ENCODE results near the gene THSD7A. TPM values are rescaled to one million over a fixed set of nuclear protein-coding genes. Genes with fewer than 3 reads are reported as not detected.

The THSD7A gene
- total RNA-seq, 2 donors from 2014 or later, result 2.0 to 2.4 TPM

DNA sequence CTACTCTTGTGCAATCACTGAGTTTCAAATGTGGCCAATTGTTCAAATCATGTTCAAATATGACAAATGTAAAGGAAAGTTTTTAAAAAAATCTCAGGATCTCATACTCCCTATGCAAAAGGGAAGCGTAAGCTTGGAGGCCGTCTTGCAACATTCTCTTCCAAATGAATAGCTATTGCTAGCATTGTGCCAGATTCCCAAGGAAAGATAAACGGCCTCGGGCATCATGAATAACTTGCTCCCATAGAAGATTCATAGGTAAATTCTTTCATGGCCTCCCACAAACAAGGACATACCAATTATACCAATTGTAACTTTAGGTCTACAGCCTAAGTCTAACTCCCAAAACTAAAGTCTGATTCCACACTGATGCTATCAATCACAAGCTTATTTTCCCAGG is 416.9 kb downstream of the THSD7A start:
- no peak for DNase-seq
- intact Hi-C loops (cut with DNase I), result no loop called here
- no peak for ATAC-seq

DNA sequence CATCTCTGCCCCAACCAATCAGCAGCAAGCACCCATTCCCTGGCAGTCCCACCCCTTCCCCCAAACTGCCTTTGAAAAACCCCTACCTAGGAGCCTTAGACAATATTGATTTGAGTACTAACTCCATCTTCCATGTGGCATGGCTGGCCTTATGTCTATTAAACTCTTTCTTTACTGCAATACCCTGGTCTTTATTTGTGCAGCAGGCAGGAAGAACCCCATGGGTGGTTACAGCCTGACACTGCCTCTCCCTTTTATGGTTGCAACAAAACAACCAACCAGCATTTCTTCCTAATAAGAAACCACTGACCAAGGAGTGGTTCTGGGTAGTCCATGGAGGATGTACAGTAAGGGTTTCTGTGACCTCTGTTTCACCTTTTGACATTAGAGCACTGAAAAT is 418.1 kb downstream of the THSD7A start:
- intact Hi-C loops (cut with DNase I), result no loop called here
- ATAC-seq (no peak), DNase-seq (no peak)

DNA sequence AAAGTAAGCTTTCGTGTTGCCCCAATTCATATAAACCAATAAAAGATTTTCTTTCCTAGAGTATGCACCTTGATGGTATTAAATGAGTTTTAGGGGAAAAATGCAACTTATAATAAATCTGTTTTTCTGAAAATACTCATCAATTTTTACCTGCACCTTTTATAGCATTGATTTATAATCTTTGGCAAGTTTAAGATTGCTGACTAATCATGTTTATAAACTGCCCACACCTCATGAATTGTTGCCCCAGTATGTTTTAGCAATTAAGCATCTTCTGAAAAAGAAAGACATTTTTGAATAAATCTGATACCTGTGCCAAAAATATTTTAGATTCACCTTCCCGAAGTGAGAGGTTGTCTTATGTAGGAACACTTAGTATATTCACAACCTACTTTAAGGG is 420.0 kb downstream of the THSD7A start:
- no peak for ATAC-seq
- intact Hi-C loops (cut with DNase I), result no loop called here

DNA sequence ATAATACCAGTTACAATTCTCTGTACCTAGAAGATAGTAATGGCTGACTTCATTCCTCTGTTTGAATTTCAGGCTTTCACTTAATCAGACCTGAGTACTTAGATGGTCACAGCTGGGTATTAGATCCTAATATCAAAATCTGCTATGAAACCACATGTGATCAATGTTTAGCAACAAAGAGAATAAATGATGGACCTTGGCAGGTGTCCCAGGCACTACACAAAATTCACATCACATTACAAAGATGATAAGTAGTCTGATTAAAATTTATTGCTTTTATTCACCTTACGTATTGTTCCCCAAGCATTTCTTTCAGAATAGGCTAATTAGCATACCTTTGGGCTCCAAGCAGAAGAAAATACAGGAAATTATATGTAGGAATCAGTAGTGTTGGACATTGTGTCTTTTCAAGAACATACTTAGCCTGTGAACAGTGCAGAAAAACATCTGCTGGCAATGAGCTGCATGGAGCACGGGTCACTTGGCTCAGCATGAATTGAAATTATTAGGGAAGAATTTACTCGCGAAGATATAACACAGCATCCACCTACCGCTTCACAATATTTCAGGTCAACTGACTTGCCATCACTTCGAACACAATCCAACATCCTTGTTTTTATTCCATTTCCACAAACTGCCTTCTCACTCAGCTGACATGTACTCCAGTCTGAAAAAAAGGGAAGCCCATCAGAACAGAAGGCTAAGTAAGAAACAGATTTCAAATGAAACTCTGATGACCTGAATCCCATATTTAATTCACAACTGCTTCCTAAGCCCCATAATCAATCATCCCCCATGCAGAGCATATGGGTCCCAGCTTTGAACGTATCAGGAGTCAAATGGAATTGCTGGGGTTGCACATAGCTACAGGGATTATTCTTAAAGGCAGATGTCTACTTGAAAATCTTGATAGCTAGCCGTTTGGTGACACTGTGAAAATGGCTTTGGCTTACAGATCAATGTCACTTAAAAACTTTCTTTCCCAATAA is 421.0 kb downstream of the THSD7A start:
- DNase-seq (no peak), ATAC-seq (no peak)
- intact Hi-C loops (cut with DNase I), result no loop called here

More for the DNA sequence above, 420.0 kb downstream of the THSD7A start:
- DNase-seq, result no peak

- ATAC-seq, result no peak
- DNase-seq, result no peak
- intact Hi-C loops (cut with DNase I), result no loop called here
Measured at GRCh38 chr7:11404355-11404754, 427.6 kb downstream of the THSD7A start.

DNA sequence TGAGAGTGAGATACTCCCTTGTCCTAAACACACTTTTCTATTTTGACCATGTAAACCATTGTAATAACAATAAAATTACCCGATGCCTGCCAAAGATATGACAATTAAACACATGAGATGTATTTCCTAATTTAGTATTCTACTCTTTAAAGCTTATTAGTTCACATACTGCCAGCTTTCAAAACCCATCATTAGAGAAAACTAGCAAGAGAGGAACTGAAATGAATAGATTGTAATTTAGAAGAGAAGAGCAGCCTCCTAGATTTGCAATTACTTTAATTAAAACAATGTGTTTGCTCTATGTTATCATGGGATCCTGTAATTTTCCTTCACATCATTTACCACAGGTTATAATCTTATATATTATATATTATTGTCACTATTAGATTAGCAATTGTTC is 428.2 kb downstream of the THSD7A start:
- DNase-seq (no peak), ATAC-seq (no peak)
- intact Hi-C loops (cut with DNase I), result no loop called here

DNA sequence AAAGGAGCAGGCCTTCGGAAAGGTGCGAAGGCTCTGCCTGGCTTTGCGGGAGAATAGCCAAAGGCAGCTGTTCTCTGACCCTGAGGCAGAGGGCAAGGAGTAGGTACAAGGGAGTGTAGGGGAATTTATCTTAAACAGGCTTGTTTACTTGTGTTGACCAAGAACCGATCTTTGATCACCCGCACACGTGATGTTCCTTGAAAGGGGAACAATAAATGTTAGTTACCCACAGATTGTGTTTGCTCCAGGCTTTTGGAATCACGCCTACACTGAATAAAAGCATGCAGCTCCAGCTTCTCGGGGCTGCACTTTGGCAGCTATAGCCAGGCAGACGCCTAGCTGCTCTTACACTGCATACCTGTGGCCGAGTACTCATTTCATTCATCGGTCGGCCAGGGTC is 437.6 kb downstream of the THSD7A start:
- ATAC-seq (no peak), DNase-seq (no peak)
- intact Hi-C loops (cut with DNase I), result no loop called here

DNA sequence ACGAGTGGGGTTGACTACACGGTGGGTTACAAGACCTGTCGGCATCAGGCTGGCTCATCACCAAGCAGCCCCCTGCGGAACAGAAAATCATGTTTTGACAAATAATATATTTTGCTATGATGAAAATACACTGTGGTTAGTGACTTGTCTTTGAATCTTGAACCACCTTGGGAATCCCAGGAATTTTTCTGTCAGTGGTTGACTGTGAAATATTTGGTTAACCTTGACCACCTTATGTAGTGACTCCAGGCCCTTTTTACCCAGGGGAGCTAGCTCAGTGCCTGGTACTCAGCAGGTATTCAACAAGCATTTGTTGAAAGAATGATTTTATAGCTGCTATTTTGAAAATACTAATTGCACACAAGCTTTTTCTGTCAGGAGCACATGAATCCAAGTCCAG is 452.4 kb downstream of the THSD7A start:
- ATAC-seq (no peak), DNase-seq (no peak)
- intact Hi-C loops (cut with DNase I), result no loop called here

DNA sequence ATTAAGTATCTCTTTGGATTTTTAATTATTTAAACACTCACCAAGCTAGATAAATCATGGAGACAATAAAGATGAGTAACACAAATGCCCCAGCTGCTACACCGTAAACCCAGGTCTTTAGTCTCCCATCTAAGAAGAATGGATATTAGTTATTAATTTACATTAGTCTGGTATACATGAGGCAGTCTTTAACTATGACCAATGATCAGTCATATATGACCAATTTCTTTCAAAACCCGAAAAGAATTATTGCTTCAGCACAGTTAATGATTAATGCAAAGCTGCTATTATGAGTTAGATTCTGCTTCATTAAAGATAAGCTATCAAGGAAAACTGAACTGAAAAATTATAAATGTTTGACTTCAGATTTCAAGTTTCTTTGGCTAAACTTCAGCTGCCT is 455.5 kb downstream of the THSD7A start:
- no peak for DNase-seq
- no peak for ATAC-seq
- intact Hi-C loops (cut with DNase I), result no loop called here

GRCh38 chr7:11374629-11375028 is 457.4 kb downstream of the THSD7A start:
- intact Hi-C loops (cut with DNase I), result no loop called here
- DNase-seq, result no peak

DNA sequence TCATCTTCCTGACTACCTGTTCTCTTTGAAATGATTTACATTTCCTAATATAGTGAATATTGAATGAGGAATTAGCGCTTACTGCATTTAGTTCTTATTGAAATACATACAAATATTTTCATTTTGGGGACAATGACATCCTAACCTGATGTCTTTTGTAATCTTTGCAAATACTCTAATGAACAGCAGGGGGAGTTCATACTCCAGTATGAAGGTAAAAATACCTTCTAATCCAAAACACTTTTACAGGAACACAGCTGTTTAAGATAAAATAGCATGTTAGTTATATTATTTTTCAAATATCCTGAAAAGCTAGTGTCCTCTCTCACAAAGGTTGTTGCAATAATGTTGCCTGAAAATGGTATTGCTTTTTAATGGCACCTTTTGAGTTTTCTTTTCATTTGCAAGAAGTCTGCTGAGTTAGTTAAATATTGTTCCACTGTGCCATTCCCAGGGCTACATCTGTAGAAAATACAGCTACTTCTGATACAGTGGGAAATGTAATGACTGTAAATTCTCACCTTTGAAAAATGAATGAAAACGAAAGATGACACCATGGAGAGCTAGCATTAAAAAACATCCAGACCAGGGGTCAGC is 458.4 kb downstream of the THSD7A start:
- ATAC-seq, result no peak
- no peak for DNase-seq
- intact Hi-C loops (cut with DNase I), result no loop called here

More at GRCh38 chr7:11374629-11375028, 457.4 kb downstream of the THSD7A start:
- ATAC-seq, result no peak

GRCh38 chr7:11369696-11370095 is 462.3 kb downstream of the THSD7A start:
- intact Hi-C loops (cut with DNase I), result no loop called here
- DNase-seq, result no peak
- ATAC-seq, result no peak

DNA sequence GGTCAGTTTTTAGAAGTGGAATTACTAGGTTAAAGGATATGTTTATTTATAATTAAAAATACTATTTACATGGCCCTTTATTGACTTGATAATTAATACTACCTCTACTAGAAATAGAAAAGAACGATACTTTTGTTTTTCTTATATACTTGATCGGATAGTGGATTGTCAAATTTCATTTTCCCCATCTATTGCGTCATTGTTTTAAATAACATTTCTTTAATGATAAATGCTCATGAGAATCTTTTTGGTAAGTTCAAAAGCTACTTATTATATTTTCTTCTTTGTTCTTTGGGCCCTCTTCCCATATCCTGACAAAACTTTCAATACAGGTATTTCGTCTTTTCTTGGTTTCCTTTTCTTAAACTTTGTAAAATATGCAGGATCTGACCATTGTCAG is 465.9 kb downstream of the THSD7A start:
- intact Hi-C loops (cut with DNase I), result no loop called here

DNA sequence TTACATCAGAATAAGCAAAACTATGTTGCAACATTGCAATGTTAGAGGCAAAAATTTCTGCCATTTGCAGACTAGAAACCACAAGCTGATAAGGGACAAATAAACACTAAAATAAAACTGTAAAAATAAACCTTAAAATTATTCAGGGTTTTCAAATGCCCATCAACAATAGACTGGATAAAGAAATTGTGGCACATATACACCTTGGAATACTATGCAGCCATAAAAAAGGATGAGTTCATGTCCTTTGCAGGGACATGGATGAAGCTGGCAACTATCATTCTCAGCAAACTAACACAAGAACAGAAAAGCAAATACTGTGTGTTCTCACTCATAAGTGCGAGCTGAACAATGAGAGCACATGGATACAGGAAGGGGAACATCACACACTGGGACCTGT is 473.4 kb downstream of the THSD7A start:
- DNase-seq (no peak), ATAC-seq (no peak)
- intact Hi-C loops (cut with DNase I), result no loop called here

More for the DNA sequence above, 465.9 kb downstream of the THSD7A start:
- DNase-seq (no peak), ATAC-seq (no peak)

- ATAC-seq (no peak), DNase-seq (no peak)
- intact Hi-C loops (cut with DNase I), result no loop called here
Measured at GRCh38 chr7:11355399-11356005, 476.5 kb downstream of the THSD7A start.

- intact Hi-C loops (cut with DNase I), result no loop called here
- no peak for DNase-seq
- ATAC-seq, result no peak
Measured at GRCh38 chr7:11346302-11346701, 485.7 kb downstream of the THSD7A start.

DNA sequence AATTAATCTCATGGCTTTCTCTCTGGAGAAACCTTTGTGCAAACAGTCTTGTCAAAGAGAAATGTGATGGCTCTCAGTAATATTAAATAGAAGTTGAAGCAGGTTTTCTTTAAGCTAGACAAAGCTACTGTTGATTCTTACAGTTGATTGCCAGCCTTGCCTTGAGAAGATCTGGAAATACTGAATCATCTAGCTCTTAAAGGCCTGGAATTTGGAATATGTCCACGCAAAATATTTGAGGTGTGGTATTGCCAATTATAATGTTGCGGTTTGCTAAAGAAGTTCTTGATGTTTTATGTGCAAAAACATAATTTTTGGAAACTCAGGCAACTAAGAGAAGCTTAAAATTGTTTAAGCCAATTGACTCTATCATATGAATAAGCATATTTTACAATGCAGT is 486.4 kb downstream of the THSD7A start:
- intact Hi-C loops (cut with DNase I), result no loop called here
- no peak for ATAC-seq
- no peak for DNase-seq

GRCh38 chr7:11343818-11344413 is 488.1 kb downstream of the THSD7A start:
- ATAC-seq, result no peak
- intact Hi-C loops (cut with DNase I), result no loop called here
- DNase-seq, result no peak

DNA sequence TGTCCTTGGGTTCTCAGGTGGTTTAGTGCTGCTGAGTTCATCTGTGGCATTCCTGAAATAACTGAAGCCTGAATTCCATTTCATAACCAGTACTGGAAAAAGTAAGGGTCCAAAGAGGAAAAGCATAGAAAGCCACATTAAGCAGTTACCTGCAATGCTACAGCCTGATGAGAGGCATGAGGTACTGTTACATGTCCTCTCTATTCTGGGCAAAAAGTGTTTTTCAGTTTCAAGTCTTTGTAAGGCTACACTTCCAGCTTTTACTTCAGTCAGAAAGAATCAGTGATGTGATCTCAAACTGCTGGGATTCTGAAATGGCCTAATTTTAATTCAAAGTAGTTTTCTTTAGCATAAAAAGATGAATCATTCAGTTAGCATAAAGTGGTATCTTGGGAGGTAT is 488.9 kb downstream of the THSD7A start:
- DNase-seq (no peak), ATAC-seq (no peak)
- intact Hi-C loops (cut with DNase I), result no loop called here

Measured in left cardiac atrium (tissue), 4 donors.